T-helper 2 cell treated with Interferon-gamma antibody and Interleukin-4, amounts not matched to agents 100 ng/mL and 5 ng/mL, for 36 hours (primary cell): ENCODE data around the gene FOXP2. TPM values are rescaled to one million over a fixed set of nuclear protein-coding genes. Genes with fewer than 3 reads are reported as not detected.

Source experiments
- intact Hi-C: fragments of 100-400 bp; cut with micrococcal nuclease; formaldehyde crosslinking; loops from one replicate; pipeline ENCODE4 v1.15.1; 2023
- total RNA-seq: library from RNA; stranded (reverse); gene quantifications from 2 replicates; pipeline ENCODE4 v1.2.3, GENCODE V29; 2022

FOXP2 gene
- total RNA-seq, 1 donor from 2014 or later = not detected

DNA sequence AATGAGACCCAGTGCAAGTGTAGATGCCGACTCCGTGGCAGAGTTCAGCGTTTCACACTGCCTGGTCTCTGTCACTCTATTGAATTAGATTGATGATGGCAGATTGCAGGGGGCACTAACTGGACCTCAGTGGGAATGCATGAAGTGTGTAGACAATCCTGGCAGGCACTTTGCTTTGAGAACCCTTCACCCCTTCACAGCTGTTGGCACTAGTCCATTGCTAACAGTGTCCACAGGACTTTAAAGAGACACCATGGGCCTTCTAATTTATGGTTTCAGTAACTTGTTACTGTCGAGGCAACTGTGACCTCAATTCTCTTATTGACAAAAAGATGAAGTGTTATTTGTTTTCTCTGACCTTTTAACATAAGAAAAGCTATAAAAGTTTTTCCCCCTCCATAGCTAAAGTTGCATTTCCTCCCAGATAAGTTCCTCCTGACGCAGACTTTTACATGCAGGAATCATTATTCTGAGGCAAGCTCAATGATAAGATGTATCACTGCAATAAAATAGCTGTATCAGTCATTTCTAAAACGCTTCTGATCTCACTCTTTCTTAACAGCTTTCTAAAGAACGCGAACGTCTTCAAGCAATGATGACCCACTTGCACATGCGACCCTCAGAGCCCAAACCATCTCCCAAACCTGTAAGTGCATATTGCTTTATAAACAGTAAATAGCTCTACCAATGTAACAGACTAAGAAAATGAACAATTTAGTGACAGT lies 238.9 kb downstream of the FOXP2 start:
- intact Hi-C loops = no loop called here

DNA sequence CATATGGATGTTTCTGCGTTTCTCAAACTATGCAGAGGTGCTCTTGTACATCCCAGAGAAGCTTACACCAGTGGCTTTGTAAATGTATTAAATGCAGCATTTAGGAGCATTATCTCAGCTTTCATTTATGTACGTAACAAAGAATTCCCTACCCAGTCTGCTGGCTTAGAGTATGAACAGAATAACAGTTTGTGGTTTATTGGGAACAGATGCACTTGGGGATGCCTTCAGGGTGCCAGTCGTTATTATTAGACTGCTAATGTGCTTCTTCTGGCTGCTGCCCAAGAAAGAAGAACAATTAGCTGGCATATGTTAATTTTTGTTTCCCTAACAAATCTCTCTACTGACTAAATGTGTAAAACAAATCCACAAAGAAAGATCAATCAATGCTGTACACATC lies 241.9 kb downstream of the FOXP2 start:
- intact Hi-C loops = no loop called here

DNA sequence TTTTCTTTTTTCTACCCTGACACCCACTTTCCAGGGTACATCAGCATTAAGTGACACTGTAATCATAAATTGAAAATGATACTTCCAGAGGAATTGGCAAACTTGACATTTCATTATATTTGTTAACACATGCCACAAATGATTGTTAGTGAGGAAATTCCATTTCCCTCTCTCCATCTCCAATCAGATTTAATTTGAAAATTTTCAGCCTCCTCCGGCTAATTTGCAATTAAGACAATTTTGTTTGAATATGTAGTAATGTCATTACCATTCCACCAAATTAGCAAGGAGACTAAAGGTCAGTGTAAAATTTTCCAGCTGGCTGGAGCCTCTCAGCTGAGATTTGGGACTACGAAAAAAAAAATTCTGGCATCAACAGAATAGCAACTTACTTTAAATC lies 242.7 kb downstream of the FOXP2 start:
- intact Hi-C loops = no loop called here

DNA sequence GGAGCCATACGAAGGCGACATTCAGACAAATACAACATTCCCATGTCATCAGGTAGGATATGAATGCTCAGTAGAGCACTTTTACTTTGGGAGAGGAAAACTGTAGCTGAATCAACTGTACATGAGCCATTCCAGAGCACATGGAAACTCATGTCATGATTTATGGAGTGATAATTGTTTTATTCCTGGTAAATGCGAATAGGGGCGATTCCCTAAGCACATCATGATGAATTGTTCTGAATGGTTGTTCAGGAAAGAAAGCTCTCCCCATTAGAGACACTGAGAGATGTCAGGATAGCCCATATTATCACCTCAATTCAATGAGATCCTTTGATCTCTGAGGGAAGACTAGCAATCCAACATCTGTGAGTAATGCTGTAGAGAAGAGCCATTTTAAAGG lies 243.6 kb downstream of the FOXP2 start:
- intact Hi-C loops = no loop called here

DNA sequence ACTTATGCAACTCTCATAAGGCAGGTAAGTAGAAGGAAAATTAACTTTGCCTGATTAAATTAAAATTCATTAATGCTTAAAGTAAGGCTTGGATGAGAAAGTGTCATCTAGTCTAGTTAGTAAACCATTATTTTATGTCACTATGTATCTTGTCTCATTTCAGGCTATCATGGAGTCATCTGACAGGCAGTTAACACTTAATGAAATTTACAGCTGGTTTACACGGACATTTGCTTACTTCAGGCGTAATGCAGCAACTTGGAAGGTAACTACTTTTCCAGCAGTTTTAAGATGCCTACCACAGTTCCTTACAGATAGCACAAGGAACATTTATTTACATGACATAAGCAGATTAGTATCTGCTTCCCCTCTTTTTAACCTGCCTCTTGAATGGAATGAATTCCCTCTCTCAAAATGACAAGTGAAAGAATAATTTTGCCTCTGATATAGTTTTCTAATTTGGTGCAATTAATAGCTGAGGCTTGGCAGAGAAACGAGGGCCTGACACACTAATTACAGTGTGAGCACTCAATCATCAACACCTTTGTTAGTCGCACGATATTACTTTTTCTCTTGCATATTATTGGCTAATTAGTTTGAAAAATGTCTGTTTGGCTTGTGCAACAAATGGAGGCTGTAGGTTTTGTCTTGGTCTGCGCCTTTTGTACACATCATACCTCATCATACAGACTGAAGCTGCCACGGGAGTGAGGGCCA lies 245.0 kb downstream of the FOXP2 start:
- intact Hi-C loops = no loop called here

DNA sequence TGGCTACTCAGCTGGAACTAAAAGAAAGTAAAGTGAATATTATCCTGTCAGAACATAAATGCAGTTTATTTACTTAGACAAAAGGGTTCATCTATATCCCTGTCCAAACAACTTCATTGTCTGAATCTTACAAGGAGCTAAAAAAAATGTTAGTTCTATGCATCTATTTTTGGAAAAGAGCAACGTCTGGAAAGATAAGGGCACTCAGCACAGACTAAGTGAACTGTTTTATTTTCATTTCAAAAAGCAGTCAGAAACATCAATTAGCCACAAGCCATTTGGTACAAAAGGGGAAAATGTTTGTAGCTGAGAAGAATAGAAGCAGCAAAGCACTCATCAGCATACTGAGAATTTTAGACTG lies 245.5 kb downstream of the FOXP2 start:
- intact Hi-C loops = no loop called here

DNA sequence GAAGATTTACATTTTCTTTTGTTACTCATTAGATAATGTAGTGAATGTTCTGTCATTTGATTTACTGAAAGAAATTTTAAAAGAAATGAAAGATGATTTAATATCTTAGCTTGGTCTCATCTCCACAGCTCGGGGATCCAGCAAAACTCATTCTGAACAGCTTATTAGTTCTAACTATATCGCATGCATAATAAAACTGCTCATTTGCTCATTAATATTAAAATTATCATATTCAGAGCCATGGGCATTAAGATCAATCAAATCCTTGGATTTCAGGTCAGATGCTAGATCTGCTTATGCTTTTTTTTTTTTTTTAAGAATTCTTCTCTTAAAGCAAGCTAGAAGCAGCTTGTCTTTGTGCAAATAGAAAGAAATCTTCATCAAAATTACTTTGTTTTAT lies 246.1 kb downstream of the FOXP2 start:
- intact Hi-C loops = no loop called here

DNA sequence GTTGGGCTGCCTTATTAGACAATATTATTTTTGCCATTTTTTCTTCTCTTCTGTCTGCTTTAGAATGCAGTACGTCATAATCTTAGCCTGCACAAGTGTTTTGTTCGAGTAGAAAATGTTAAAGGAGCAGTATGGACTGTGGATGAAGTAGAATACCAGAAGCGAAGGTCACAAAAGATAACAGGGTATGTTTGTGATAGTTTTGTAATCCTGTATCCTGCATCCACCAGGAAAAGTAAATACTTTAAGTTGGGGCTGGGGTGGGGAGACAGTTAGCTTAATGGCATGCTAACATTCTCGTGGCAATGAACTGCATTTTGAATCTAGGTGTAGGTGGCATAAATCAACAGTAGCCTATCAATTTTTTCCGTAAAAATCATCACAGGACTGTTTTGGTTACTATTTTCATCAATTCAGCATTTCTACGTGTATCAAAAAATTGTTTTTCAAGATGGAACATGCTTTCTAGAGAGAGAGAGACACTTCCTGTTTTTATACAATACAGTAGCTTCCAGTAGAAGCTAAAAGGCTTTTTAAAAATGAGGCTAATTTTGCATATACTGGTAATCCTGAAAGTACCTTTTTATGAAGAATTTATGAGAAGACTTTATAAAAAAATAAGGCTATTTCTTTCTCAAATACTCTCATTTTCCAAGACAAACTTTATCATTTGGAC lies 247.5 kb downstream of the FOXP2 start:
- intact Hi-C loops = no loop called here

DNA sequence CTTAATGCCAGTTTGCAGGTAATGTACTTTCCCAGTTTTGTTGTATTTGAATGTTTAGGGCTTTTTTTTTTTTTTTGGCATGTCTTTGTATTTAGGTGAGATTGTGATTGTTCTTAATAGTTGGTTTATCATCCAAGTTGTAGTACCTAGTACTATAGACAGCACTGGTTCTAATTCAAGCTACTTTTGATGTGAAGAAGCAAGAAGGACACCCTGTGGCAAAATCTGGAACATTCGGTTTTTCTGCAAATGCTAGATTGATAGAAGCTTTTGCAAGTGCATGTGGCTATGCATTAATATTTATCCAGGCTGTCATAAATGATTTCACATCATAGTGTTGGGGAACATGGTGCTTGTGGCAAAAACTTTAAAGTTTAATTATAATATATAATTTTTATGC lies 248.9 kb downstream of the FOXP2 start:
- intact Hi-C loops = no loop called here

DNA sequence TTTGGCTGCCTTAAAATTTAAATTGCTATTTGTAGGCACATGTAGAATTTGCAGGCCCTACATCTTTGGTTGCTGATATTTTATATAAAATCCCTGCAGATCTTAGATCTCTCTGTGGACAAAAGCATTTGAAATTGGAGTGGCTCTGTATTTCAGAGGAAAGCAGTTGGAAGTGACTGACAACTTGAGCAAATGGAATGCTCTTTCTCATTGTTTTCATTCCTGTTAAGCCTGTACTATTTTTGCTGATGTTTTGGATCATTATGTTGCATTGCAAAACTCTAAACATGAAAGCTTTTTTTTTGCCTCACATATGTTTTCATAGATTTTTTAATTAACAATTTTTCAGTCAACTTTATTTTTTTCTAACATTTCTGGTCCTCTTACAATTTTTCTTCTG lies 256.1 kb downstream of the FOXP2 start:
- intact Hi-C loops = no loop called here

DNA sequence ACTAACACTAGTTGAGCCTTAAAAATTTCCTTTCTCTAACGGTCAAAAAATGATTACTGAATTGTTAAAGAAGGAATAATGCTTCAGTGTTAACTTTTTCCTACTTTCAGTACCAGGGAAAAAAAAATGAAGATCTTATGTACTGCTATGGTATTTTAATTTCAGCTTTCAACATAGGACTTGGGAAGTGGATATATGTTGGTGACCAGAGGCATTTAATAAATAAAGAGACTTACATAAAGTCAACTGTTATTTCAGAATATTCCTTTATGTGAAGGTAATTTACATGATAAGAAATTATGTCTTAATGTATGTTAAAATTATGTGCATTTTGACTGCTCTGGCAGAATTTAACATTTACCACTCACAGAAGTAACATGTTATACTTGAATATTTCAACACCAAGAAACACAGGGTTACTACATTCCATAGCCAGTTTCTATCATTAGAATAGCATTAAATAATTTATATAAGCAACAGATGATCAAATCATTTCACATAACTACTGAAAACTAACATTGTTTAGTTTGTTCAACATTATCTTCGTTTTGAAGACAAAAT lies 257.0 kb downstream of the FOXP2 start:
- intact Hi-C loops = no loop called here

DNA sequence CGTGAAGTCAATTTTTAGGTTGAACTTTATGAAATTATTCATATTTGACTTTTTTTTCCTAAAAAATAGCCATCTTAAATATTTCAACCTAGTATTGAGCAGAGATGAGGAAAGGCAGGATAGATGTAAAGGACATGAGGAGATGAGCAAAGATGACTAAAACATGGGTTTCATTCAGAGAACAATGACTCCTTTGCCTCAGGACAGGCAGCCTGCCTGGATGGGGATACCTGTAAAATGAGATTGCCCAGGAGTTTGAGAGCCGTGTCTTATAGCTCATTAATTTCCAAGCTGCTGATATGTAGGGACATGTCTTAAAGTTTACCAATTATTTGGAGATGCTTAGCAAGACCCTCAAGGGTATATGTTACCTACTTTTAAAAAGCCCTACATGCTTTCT lies 263.5 kb downstream of the FOXP2 start:
- intact Hi-C loops = no loop called here

DNA sequence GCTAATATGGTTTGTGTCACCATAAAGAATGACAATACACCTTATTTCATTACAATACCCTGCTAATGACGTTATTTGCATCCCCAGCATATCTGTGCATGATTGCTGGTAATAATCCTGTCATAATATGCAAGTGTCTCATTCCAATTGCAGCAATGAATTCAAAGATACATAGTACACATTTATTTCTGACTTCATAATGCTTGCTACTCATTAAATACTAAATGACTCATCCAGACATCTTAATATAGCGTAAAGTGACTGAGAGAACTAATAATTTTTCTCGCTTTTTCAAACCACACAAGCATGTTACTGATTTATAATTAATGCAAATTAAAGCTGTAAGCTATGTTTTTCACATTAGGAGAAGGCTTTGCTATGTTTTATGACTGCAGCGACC lies 272.6 kb downstream of the FOXP2 start:
- intact Hi-C loops = no loop called here

DNA sequence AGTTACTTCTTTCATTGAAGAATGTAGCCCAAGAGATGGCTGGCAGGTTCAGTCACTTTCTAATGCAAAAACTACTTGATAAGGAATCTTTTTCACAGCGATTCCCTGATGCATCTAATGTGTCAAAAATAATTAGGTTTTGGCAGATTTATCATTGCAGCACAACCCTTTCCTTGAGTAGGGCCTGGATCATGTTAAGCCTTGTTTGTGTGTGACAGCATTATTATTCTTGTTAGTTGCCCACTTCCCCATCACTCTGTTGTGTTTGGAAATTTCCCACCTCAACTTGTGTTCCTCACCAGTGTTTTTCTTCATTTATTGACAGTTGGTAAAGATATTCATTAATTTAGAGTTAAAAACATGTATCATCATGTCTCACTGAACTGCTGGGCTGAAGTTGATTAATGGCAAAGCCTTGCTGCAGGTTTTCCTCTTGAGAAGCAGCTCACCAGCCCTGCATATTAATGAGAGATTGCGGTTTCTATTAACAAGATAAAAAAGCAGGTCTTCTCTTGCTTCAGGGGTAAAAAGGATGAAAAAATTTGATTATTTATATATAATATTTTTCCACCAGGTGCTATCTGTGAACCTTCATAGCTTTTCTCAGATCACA lies 273.9 kb downstream of the FOXP2 start:
- intact Hi-C loops = no loop called here

DNA sequence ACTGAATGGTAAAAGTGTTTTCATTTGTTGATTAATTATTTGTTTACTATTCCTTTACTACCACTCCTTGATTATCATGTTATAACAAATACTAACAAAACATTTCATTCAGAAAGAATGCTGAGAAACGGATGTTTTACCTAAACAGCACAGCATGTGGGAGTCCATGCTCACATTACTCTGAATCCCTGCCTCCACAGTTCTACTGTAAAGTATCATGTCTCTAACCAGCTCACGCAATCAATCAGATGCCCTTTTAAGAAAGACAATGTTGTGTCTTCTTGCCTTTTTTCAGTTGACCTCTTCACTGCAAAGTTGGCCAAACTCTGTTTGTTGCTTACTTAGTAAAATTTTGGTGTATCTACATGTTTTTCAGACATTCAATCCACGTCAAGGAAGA lies 274.8 kb downstream of the FOXP2 start:
- intact Hi-C loops = no loop called here

DNA sequence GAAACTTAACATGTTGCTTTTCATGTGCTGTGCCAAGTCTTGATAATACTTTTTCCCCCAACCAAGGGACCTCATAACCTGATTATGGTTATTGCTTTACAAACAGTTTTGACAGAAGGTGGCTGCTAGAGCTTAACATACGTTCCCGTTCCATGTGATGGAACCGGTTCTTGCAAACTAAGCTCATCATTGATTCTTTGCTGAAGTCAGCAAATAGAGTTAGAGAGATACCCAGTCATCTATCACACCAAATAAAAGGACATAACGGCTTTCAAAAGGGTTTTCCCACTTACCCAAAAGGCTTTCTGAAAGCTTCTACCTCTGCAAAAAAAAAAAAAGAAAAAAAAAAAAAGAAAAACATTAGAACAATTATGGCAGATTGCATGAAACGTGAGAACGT lies 277.0 kb downstream of the FOXP2 start:
- intact Hi-C loops = no loop called here

DNA sequence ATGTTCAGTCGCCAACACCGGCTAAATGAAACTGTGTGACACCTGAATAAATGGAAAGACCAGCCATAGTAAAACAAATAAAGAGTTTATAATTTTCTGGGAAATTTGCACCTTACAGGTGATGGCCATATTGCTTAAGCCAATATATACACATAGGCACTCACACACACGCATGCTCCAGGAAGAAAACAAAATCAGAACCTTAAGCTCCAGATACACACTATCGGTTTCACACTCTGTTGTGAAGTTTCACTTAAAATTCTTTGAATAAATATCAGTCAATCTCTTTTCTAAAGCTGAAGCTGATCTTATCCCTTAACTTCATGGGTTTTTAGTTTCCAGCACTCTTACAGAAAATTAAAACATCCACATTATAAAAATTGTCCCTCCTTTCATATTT lies 280.6 kb downstream of the FOXP2 start:
- intact Hi-C loops = no loop called here

DNA sequence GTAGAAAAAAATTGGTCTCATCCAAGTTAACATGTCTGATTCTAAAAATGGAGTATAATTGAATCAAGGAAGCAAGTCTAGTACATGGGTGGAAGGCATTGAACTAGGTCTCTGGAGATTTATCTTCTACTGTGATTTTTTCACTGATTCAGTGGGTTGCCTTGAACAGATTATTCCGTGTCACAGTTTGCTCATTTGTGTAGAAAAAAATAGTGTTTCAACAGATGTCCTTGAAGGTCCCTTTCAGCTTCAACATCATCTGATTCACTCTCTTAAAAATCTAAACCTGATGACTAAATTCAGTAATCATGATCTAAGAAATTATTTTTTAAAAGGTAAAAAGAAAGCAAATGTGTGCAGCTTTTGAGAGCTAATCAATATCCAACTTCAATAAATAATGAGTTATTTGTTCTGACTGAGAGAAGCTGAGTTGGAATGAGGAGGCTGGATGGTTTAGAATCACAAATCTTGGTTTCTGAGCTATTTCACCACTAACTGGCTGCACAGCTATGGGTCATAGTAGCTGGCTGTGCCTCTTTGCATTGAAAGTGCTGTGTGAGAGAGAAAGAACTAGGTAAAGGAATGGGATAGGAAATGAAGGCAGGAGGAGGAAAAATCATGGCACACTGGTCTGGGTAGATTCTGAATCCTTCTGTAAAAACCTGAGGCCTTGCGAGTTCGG lies 285.8 kb downstream of the FOXP2 start:
- intact Hi-C loops = no loop called here

DNA sequence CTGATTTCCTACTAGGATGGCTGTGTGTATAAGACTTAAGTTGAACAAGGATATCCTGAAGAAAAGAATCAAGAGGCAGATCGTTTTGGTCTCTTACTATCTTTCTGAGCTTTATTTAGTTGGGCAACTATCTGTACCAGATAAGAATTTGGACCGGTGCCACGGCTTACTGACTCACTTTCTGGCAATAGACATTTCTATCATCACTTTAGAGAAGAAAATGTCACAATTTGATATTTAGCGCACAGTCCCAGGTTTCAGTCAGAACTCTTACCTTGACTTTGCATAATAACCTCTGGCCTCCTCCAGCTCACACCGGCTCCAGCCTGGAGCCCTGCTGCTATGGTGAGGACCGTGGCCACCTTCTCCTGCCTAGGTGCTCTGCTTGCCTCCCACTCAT lies 289.1 kb downstream of the FOXP2 start:
- intact Hi-C loops = no loop called here

DNA sequence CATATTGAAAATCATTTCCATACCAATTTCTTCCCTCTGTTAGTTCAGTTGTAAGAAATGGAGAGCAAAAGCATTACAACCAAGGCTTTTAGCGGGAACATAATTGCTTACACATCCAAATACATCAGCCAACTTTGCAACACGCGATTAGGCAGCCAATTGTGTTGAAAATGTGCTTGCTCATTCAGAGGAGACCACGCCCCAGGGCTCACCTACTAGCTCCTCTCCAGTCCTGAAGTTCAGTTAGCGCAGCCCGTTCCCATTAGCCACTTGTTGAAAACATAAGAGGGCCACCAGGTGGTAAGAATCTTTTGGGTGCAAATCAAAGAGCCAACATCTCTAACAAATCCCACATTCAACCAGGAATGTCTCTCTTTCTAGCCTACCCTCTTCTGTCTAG lies 294.0 kb downstream of the FOXP2 start:
- intact Hi-C loops = no loop called here

DNA sequence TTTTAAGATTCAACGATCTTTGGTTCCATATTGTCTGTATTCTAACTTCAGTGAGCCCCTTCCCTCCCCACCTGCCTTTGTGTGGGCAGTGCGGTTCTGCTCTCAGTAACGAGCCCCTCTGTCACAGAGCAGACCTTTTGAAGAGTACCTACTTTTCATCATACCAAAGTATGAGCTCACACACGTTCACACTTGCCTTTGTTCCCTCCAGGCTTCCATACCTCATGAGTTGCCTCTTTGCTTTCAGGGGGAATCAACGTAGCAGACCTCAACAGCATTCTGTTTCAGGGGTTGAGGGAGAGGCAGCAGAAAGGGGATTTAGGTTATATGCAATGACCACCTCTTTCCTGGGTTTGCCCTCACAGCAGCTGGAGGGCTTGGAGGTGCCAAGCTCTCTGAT lies 295.9 kb downstream of the FOXP2 start:
- intact Hi-C loops = no loop called here
